DND-41 (cell line): ENCODE measurements around the gene PXDC1.

Experiments
- CTCF ChIP-seq: IDR thresholded peaks from 2 replicates; pipeline ENCODE4 v1.5.1; 2012; ENCODE audit warnings: borderline replicate concordance, low read length, moderate library complexity, mild to moderate bottlenecking; ENCODE audit not compliant: poor library complexity, severe bottlenecking; ENCODE audit errors: extremely low read depth
- EZH2 ChIP-seq: IDR thresholded peaks from 3 replicates; pipeline ENCODE4 v1.6.1; 2012; ENCODE audit warnings: borderline replicate concordance, low read depth, mild to moderate bottlenecking, moderate library complexity, low read length, inconsistent platforms; ENCODE audit not compliant: severe bottlenecking

- TF ChIP-seq CTCF (no peak), EZH2 (no peak)
Measured at GRCh38 chr6:3721810-3722621, 29.5 kb downstream of the PXDC1 start.
